Right lobe of liver (tissue), 4 donors: ENCODE data around the gene TOB1.

Source experiments
- CTCF ChIP-seq, 4 donors: fragments of 200-600 bp in 3 of 4; fragments of 450-650 bp in 1 of 4; IDR thresholded peaks; one replicate each; pipeline versions ENCODE4 v1.5.1 to v1.8.0; 2016 to 2022; ENCODE audit warnings: antibody characterized with exemption in 4 of 4, mild to moderate bottlenecking in 2 of 4
- POLR2A ChIP-seq: fragments of 450-650 bp; IDR thresholded peaks from one replicate; pipeline ENCODE4 v1.6.1; 2017; ENCODE audit warnings: antibody characterized with exemption, mild to moderate bottlenecking
- donor health status: DM: no; HTN: no; CAD: no.
- donor health status: DM: no; HTN: no; CAD: no.
- donor health status: DM: no; HTN: yes; CAD: no.

- TF ChIP-seq CTCF (IDR thresholded peaks at IDR 0.05) (no peak), POLR2A (no peak)
These were observed 32.9 kb upstream of the TOB1 start for GRCh38 chr17:50899005-50899460.
